Measurements from ENCODE around the gene C10orf90.

The C10orf90 gene

GRCh38 chr10:126674741-126675515 is 4.4 kb upstream of the C10orf90 start:
- DNase-seq (ENCODE audit: low read depth in 2 of 2), result no peak

- no peak for DNase-seq (ENCODE audit: low read depth in 2 of 2)
Observed at GRCh38 chr10:126673565-126673964, 3.1 kb upstream of the C10orf90 start.

- no peak for DNase-seq (ENCODE audit: low read depth in 2 of 2)
Observed at GRCh38 chr10:126671402-126671975, 996 bp upstream of the C10orf90 start.

- no peak for DNase-seq (ENCODE audit: low read depth in 2 of 2)
Observed at GRCh38 chr10:126670895-126671261, 385 bp upstream of the C10orf90 start.

- DNase-seq (ENCODE audit: low read depth in 2 of 2), result no peak
Observed at GRCh38 chr10:126669168-126669567, 1.3 kb downstream of the C10orf90 start.

- no peak for DNase-seq (ENCODE audit: low read depth in 2 of 2)
Observed at GRCh38 chr10:126668505-126668904, 2.0 kb downstream of the C10orf90 start.

- no peak for DNase-seq (ENCODE audit: low read depth in 2 of 2)
Observed at GRCh38 chr10:126667568-126667967, 2.9 kb downstream of the C10orf90 start.

- DNase-seq (ENCODE audit: low read depth in 2 of 2), result no peak
Observed at GRCh38 chr10:126665207-126665606, 5.3 kb downstream of the C10orf90 start.

GRCh38 chr10:126663880-126664279 is 6.6 kb downstream of the C10orf90 start:
- DNase-seq (ENCODE audit: low read depth in 2 of 2), result no peak

- no peak for DNase-seq (ENCODE audit: low read depth in 2 of 2)
Observed at GRCh38 chr10:126663328-126663727, 7.2 kb downstream of the C10orf90 start.

- DNase-seq (ENCODE audit: low read depth in 2 of 2), result no peak
Observed at GRCh38 chr10:126661841-126662515, 8.5 kb downstream of the C10orf90 start.

GRCh38 chr10:126661356-126661755 is 9.1 kb downstream of the C10orf90 start:
- DNase-seq (ENCODE audit: low read depth in 2 of 2), result no peak

GRCh38 chr10:126659750-126660149 is 10.7 kb downstream of the C10orf90 start:
- no peak for DNase-seq (ENCODE audit: low read depth in 2 of 2)

- no peak for DNase-seq (ENCODE audit: low read depth in 2 of 2)
Observed at GRCh38 chr10:126658928-126659327, 11.6 kb downstream of the C10orf90 start.

- DNase-seq (ENCODE audit: low read depth in 2 of 2), result no peak
Observed at GRCh38 chr10:126654579-126654978, 15.9 kb downstream of the C10orf90 start.

GRCh38 chr10:126651467-126651866 is 19.0 kb downstream of the C10orf90 start:
- no peak for DNase-seq (ENCODE audit: low read depth in 2 of 2)

- DNase-seq (ENCODE audit: low read depth in 2 of 2), result no peak
Observed at GRCh38 chr10:126650161-126650560, 20.3 kb downstream of the C10orf90 start.

GRCh38 chr10:126647116-126647515 is 23.4 kb downstream of the C10orf90 start:
- no peak for DNase-seq (ENCODE audit: low read depth in 2 of 2)

- DNase-seq (ENCODE audit: low read depth in 2 of 2), result no peak
Observed at GRCh38 chr10:126646110-126646509, 24.4 kb downstream of the C10orf90 start.

GRCh38 chr10:126640401-126640800 is 30.1 kb downstream of the C10orf90 start:
- DNase-seq (ENCODE audit: low read depth in 2 of 2), result no peak

GRCh38 chr10:126639084-126639483 is 31.4 kb downstream of the C10orf90 start:
- no peak for DNase-seq (ENCODE audit: low read depth in 2 of 2)

GRCh38 chr10:126638542-126638941 is 32.0 kb downstream of the C10orf90 start:
- DNase-seq (ENCODE audit: low read depth in 2 of 2), result no peak

- DNase-seq (ENCODE audit: low read depth in 2 of 2), result no peak
Observed at GRCh38 chr10:126637501-126637900, 33.0 kb downstream of the C10orf90 start.

All from stimulated activated CD4-positive, alpha-beta T cell treated with anti-CD3 and anti-CD28 coated beads, Interleukin-1b, Interleukin-23, amount 100 ng/mL, for 4 hours (primary cell).